Lower leg skin (tissue), 3 donors: Measurements from ENCODE around the gene BMAL1.

Experiments used
- POLR2A ChIP-seq, 2 donors: fragments of 450-650 bp; IDR thresholded peaks; one replicate each; pipeline ENCODE4 v1.6.1; 2016 to 2017; ENCODE audit warnings: antibody characterized with exemption in 2 of 2, mild to moderate bottlenecking in 1 of 2, moderate library complexity in 1 of 2
- TF ChIP-seq, protein P1 (sequence below), 3 donors: fragments of 450-650 bp; IDR thresholded peaks; one replicate each; pipeline ENCODE4 v1.5.1; 2016; ENCODE audit warnings: antibody characterized with exemption in 3 of 3, mild to moderate bottlenecking in 3 of 3, moderate library complexity in 2 of 3

DNA sequence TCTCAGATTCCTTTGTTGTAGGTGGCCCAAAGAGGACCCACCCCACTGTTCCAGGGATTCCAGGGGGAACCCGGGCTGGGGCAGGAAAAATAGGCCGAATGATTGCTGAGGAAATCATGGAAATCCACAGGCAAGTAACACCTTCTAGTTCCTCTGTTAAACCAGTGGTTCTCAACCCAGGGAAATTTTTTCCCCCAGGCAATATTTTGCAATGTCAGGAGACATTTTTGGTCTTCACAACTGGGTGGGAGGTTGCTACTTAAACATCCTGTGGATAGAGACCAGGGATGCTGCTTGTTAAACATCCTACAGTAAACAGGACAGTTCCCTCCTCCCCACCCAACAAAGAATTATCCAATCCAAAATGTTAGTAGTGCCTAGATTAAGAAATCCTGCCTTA is 100.7 kb downstream of the BMAL1 start:
- no peak for TF ChIP-seq POLR2A (IDR thresholded peaks at IDR 0.05)
- TF ChIP-seq, protein P1, sequence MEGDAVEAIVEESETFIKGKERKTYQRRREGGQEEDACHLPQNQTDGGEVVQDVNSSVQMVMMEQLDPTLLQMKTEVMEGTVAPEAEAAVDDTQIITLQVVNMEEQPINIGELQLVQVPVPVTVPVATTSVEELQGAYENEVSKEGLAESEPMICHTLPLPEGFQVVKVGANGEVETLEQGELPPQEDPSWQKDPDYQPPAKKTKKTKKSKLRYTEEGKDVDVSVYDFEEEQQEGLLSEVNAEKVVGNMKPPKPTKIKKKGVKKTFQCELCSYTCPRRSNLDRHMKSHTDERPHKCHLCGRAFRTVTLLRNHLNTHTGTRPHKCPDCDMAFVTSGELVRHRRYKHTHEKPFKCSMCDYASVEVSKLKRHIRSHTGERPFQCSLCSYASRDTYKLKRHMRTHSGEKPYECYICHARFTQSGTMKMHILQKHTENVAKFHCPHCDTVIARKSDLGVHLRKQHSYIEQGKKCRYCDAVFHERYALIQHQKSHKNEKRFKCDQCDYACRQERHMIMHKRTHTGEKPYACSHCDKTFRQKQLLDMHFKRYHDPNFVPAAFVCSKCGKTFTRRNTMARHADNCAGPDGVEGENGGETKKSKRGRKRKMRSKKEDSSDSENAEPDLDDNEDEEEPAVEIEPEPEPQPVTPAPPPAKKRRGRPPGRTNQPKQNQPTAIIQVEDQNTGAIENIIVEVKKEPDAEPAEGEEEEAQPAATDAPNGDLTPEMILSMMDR (IDR thresholded peaks at IDR 0.05): no peak
